ENCODE data around the gene DYNLL1.
"Not testable (repeated sequence)": the region's sequence is repeated elsewhere in the genome, so short reads cannot be mapped to it uniquely, and the experiment has no call there.

- not testable (repeated sequence) for TF ChIP-seq EZH2phosphoT487 (IDR thresholded peaks at IDR 0.05; ENCODE audit: insufficient read depth, low read depth); EZH2 (IDR thresholded peaks at IDR 0.05; ENCODE audit: insufficient read depth, poor library complexity, severe bottlenecking)
These were observed 8.4 kb upstream of the DYNLL1 start for GRCh38 chr12:120487552-120487951.

Data from GM23248 (cell line).